ENCODE measurements around the gene CADM2.

DNA sequence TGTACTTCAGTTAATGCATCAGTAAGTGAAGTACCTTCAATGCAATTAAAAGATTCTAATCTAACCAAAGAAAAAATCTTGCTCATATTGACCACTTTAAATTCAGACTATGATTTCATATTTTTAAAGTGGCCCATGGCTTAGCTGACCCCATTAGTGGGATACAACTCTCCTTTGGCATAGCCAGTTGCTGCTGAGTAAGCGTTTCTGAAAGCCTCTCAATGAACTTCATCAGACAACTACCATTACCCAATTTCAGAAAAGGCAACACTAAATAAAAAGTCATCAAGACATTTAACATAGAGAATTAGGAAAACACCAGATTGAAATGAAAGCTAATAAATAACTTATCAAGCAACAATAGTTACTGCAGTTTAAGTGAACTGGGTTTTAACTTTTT is 27.0 kb downstream of the CADM2 start:
- TF ChIP-seq, protein P1, sequence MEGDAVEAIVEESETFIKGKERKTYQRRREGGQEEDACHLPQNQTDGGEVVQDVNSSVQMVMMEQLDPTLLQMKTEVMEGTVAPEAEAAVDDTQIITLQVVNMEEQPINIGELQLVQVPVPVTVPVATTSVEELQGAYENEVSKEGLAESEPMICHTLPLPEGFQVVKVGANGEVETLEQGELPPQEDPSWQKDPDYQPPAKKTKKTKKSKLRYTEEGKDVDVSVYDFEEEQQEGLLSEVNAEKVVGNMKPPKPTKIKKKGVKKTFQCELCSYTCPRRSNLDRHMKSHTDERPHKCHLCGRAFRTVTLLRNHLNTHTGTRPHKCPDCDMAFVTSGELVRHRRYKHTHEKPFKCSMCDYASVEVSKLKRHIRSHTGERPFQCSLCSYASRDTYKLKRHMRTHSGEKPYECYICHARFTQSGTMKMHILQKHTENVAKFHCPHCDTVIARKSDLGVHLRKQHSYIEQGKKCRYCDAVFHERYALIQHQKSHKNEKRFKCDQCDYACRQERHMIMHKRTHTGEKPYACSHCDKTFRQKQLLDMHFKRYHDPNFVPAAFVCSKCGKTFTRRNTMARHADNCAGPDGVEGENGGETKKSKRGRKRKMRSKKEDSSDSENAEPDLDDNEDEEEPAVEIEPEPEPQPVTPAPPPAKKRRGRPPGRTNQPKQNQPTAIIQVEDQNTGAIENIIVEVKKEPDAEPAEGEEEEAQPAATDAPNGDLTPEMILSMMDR (IDR thresholded peaks at IDR 0.05), result no peak
- TF ChIP-seq EZH2 (IDR thresholded peaks at IDR 0.05) (no peak), EZH2phosphoT487 (IDR thresholded peaks at IDR 0.05) (no peak)

All from neural progenitor cell (in vitro differentiated cells).